Esophagus squamous epithelium (tissue), 5 donors: Measurements from ENCODE around the gene EPHA1. TPM values are rescaled to one million over a fixed set of nuclear protein-coding genes. Genes with fewer than 3 reads are reported as not detected.

Source experiments
- DNase-seq: peaks from one replicate; lab custom pipeline; 2025; lab: John Stamatoyannopoulos, UW
- H3K27ac ChIP-seq, 4 donors: fragments of 200-600 bp; sonication (generic); one replicate each; pipeline ENCODE4 v1.5.1; 2016 to 2019; ENCODE audit warnings: mild to moderate bottlenecking in 1 of 4
- H3K27me3 ChIP-seq, 4 donors: fragments of 200-600 bp; sonication (generic); 1 replicate in 3 of 4; 2 replicates in 1 of 4; pipeline versions ENCODE4 v1.5.1 to v1.6.0; 2017 to 2021; ENCODE audit warnings: antibody characterized with exemption in 1 of 4
- H3K36me3 ChIP-seq, 3 donors: fragments of 200-600 bp; sonication (generic); one replicate each; pipeline ENCODE4 v1.5.1; 2016 to 2019
- H3K4me1 ChIP-seq, 3 donors: fragments of 200-600 bp; sonication (generic); one replicate each; pipeline ENCODE4 v1.5.1; 2017 to 2019
- H3K4me3 ChIP-seq, 4 donors: fragments of 200-600 bp; sonication (generic); 1 replicate in 3 of 4; 2 replicates in 1 of 4; pipeline ENCODE4 v1.5.1; 2016 to 2019; ENCODE audit warnings: mild to moderate bottlenecking in 2 of 4, moderate library complexity in 1 of 4
- H3K9me3 ChIP-seq, 3 donors: fragments of 200-600 bp; sonication (generic); one replicate each; pipeline ENCODE4 v1.5.1; 2016 to 2019
- CTCF ChIP-seq, 6 experiments: fragments of 450-650 bp in 4 of 6; fragments of 200-600 bp in 2 of 6; sonication (generic) in 2 of 6; IDR thresholded peaks; one replicate each; pipeline ENCODE4 v1.5.1; 2016 to 2019; ENCODE audit warnings: antibody characterized with exemption in 6 of 6, mild to moderate bottlenecking in 4 of 6, moderate library complexity in 4 of 6
- POLR2A ChIP-seq, 4 donors: fragments of 450-650 bp; IDR thresholded peaks; one replicate each; pipeline ENCODE4 v1.6.1; 2017; ENCODE audit warnings: antibody characterized with exemption in 4 of 4, mild to moderate bottlenecking in 4 of 4, moderate library complexity in 3 of 4
- WGBS, 2 donors: methylation state at CpG; one replicate each; pipeline ENCODE4 v1.1.5; 2018; 5-methylcytosine and 5-hydroxymethylcytosine counted together
- intact Hi-C: fragments of 100-400 bp; cut with DNase I; formaldehyde crosslinking; loops from one replicate; pipeline ENCODE4 v1.15.0; 2022
- small RNA-seq, 4 donors: library from RNA; depleted of rRNA; stranded (forward); fragments of <200 nt; gene quantifications; one replicate each; pipeline ENCODE3, GENCODE V24; 2016
- total RNA-seq, 4 donors: library from RNA; depleted of rRNA; stranded (reverse); fragments of >200 nt; gene quantifications; one replicate each; pipeline ENCODE4 v1.1.0, GENCODE V29; 2016
- donor health status: DM: yes; HTN: yes; CAD: no.

EPHA1 gene
- total RNA-seq, 4 donors from 2014 or later, result 64.5 to 132 (median 77.4) TPM

GRCh38 chr7:143346018-143346417, 62.6 kb downstream of the EPHA1 start:
- no peak for DNase-seq
- TF ChIP-seq POLR2A (IDR thresholded peaks at IDR 0.05), result no peak
- TF ChIP-seq CTCF (IDR thresholded peaks at IDR 0.05), result no peak
- 100% methylated on average over 1 to 2 of the region's 4 CpGs for WGBS, 2 donors
- H3K27me3 ChIP-seq, result peaks cover 0 to 37% (median 0%) of the 10 kb centered on the region in 4 donors
- H3K4me3 ChIP-seq, result no peak overlapping the region
- H3K27ac ChIP-seq, result no peak overlapping the region
- no peaks in the 10 kb centered on the region for H3K9me3 ChIP-seq
- peaks cover 0 to 10% (median 0%) of the 10 kb centered on the region in 3 donors for H3K4me1 ChIP-seq
- intact Hi-C loops, result no loop called here
- no peaks in the 10 kb centered on the region for H3K36me3 ChIP-seq

- WGBS, 2 donors, result 11 to 13% methylated on average over 6 to 10 of the region's 35 CpGs
- peak; percentile 49 to 71 (median 56) for TF ChIP-seq CTCF (IDR thresholded peaks at IDR 0.05)
- no peak for TF ChIP-seq POLR2A (IDR thresholded peaks at IDR 0.05)
- H3K27ac ChIP-seq, result peak overlapping the region in 2 of 4 donors; percentile 4 to 38
- H3K36me3 ChIP-seq, result no peaks in the 10 kb centered on the region
- peaks cover 0 to 37% (median 0%) of the 10 kb centered on the region in 4 donors for H3K27me3 ChIP-seq
- no peaks in the 10 kb centered on the region for H3K9me3 ChIP-seq
- peak overlapping the region; percentile 15 to 58 (median 30) for H3K4me3 ChIP-seq
- peaks cover 0 to 10% (median 0%) of the 10 kb centered on the region in 3 donors for H3K4me1 ChIP-seq
- intact Hi-C loops, result no loop called here
- no peak for DNase-seq
Measured at GRCh38 chr7:143345428-143345900, 63.2 kb downstream of the EPHA1 start.

- no peak for TF ChIP-seq CTCF (IDR thresholded peaks at IDR 0.05)
- TF ChIP-seq POLR2A (IDR thresholded peaks at IDR 0.05), result no peak
- 86 to 91% methylated on average over 3 of the region's 3 CpGs for WGBS, 2 donors
Measured at GRCh38 chr7:143343596-143343995, 65.1 kb downstream of the EPHA1 start.

GRCh38 chr7:143341842-143342241, 66.8 kb downstream of the EPHA1 start:
- H3K4me3 ChIP-seq, result no peak overlapping the region

More at GRCh38 chr7:143343596-143343995, 65.1 kb downstream of the EPHA1 start:
- no peaks in the 10 kb centered on the region for H3K9me3 ChIP-seq
- no peak overlapping the region for H3K27ac ChIP-seq
- DNase-seq, result no peak
- H3K36me3 ChIP-seq, result no peaks in the 10 kb centered on the region
- no peak overlapping the region for H3K4me3 ChIP-seq
- intact Hi-C loops, result no loop called here
- H3K27me3 ChIP-seq, result peaks cover 0 to 52% (median 0%) of the 10 kb centered on the region in 4 donors
- peaks cover 0 to 10% (median 0%) of the 10 kb centered on the region in 3 donors for H3K4me1 ChIP-seq

More at GRCh38 chr7:143341842-143342241, 66.8 kb downstream of the EPHA1 start:
- Histone ChIP-seq H3K9me3 (no peaks in the 10 kb centered on the region), H3K27ac (no peak overlapping the region), H3K27me3 (peaks cover 0 to 54% (median 0%) of the 10 kb centered on the region in 4 donors), H3K36me3 (no peaks in the 10 kb centered on the region), H3K4me1 (peaks cover 0 to 10% (median 0%) of the 10 kb centered on the region in 3 donors)
- TF ChIP-seq CTCF (IDR thresholded peaks at IDR 0.05), result no peak
- TF ChIP-seq POLR2A (IDR thresholded peaks at IDR 0.05), result no peak
- intact Hi-C loops, result no loop called here
- 88 to 90% methylated on average over 7 to 8 of the region's 8 CpGs for WGBS, 2 donors
- no peak for DNase-seq

Small RNA genes lying within 50 kb of the gene (small RNA-seq; reads per million reads assigned to genes)
- 0 to 1.9 (median 0.62) reads per million in 4 donors for gene MIR6892

Other genes with a start within 250 kb of the EPHA1 start
- gene TAS2R39, start 225.4 kb downstream of the EPHA1 start, total RNA-seq, result not detected
- not detected for gene TAS2R40, start 186.8 kb downstream of the EPHA1 start, total RNA-seq
- gene GSTK1, start 145.4 kb downstream of the EPHA1 start, total RNA-seq, result 100 to 1,000 TPM in 3 of 4 donors, 10 to 100 TPM in 1; 96.2 to 166 (median 149) TPM
- gene TMEM139, start 123.9 kb downstream of the EPHA1 start, total RNA-seq, result 1 to 10 TPM in 1 of 4 donors, under 1 TPM in 1, not detected in 2; 0.15 to 3.6 TPM
- 10 to 100 TPM in 3 of 4 donors, 1 to 10 TPM in 1; 8.8 to 24.6 (median 12.2) TPM for gene CASP2, start 120.5 kb downstream of the EPHA1 start, total RNA-seq
- gene CLCN1, start 92.7 kb downstream of the EPHA1 start, total RNA-seq, result under 1 TPM in 3 of 4 donors, not detected in 1; under 0.01 to 0.91 (median 0.13) TPM
- under 1 TPM; 0.09 to 0.76 (median 0.46) TPM for gene FAM131B, start 46.1 kb downstream of the EPHA1 start, total RNA-seq
- gene ZYX, start 27.5 kb downstream of the EPHA1 start, total RNA-seq, result 10 to 100 TPM; 40.2 to 78.8 (median 68.6) TPM
- not detected for gene TAS2R60, start 34.6 kb upstream of the EPHA1 start, total RNA-seq
- under 1 TPM in 1 of 4 donors, not detected in 3; 0.70 TPM for gene TAS2R41, start 69.0 kb upstream of the EPHA1 start, total RNA-seq
- gene CTAGE15, start 162.9 kb upstream of the EPHA1 start, total RNA-seq, result 1 to 10 TPM in 2 of 4 donors, not detected in 2; 1.4 to 2.3 TPM
- gene TCAF2, start 212.1 kb upstream of the EPHA1 start, total RNA-seq, result 10 to 100 TPM; 11.3 to 15.3 (median 13.4) TPM